A673 (cell line): Measurements from ENCODE around the gene HOXB1. TPM values are rescaled to one million over a fixed set of nuclear protein-coding genes. Genes with fewer than 3 reads are reported as not detected.

Source experiments
- BruUV-seq: library from RNA; stranded (reverse); fragments of 400-500 nt; replicated peaks from 2 replicates; lab custom pipeline; 2021; lab: Mats Ljungman, UMichigan
- CTCF ChIA-PET: fragments of 300-600 bp; sonication (Branson Sonifier 250); formaldehyde crosslinking; loops from one replicate; lab custom pipeline; 2022; ENCODE audit warnings: antibody characterized with exemption; lab: Charles Lee
- POLR2A ChIA-PET: fragments of 300-600 bp; sonication (Branson Sonifier 250); formaldehyde crosslinking; loops from one replicate; lab custom pipeline; 2022; ENCODE audit warnings: antibody characterized with exemption; ENCODE audit not compliant: low non-redundant PET; lab: Charles Lee
- DNase-seq: peaks from one replicate; pipeline ENCODE4 v3.0.0-alpha.2; 2015; ENCODE audit warnings: low spot score
- H3K27ac ChIP-seq: fragments of 200-600 bp; sonication (generic); 2 replicates; pipeline ENCODE4 v1.5.1; 2016; ENCODE audit warnings: mixed run types, low read depth, mild to moderate bottlenecking, mixed read lengths, antibody characterized with exemption, low read length; ENCODE audit not compliant: poor library complexity, severe bottlenecking
- H3K27me3 ChIP-seq: fragments of 200-600 bp; sonication (generic); replicated peaks from 2 replicates; pipeline ENCODE4 v1.6.1; 2017; ENCODE audit warnings: mixed run types, low read depth, mild to moderate bottlenecking, mixed read lengths, antibody characterized with exemption, low read length; ENCODE audit not compliant: insufficient read depth, poor library complexity
- H3K36me3 ChIP-seq: fragments of 200-600 bp; sonication (generic); 2 replicates; pipeline ENCODE4 v1.6.1; 2016; ENCODE audit warnings: mixed run types, mild to moderate bottlenecking, mixed read lengths, antibody characterized with exemption, low read length; ENCODE audit not compliant: insufficient read depth, poor library complexity, severe bottlenecking
- H3K4me1 ChIP-seq: fragments of 200-600 bp; sonication (generic); 2 replicates; pipeline ENCODE4 v1.6.1; 2017; ENCODE audit warnings: mixed run types, mild to moderate bottlenecking, mixed read lengths, antibody characterized with exemption, low read length; ENCODE audit not compliant: insufficient read depth, poor library complexity, severe bottlenecking
- H3K4me3 ChIP-seq: fragments of 200-600 bp; sonication (generic); 2 replicates; pipeline ENCODE4 v1.5.1; 2016; ENCODE audit warnings: low read depth, mixed run types, mild to moderate bottlenecking, mixed read lengths, low read length; ENCODE audit not compliant: poor library complexity, severe bottlenecking
- H3K9me3 ChIP-seq: fragments of 200-600 bp; sonication (generic); 2 replicates; pipeline ENCODE4 v1.6.1; 2016; ENCODE audit warnings: mixed run types, low read depth, mild to moderate bottlenecking, mixed read lengths, antibody characterized with exemption, low read length; ENCODE audit not compliant: poor library complexity, severe bottlenecking
- CTCF ChIP-seq: fragments of 300-800, 200-600 bp; sonication (generic); conservative IDR thresholded peaks from 2 replicates; pipeline ENCODE4 v1.5.1; 2017; ENCODE audit warnings: low read depth, mild to moderate bottlenecking, antibody characterized with exemption, low read length, moderate library complexity, mixed read lengths
- EZH2 ChIP-seq: fragments of 200-600 bp; sonication (generic); IDR thresholded peaks from 2 replicates; pipeline ENCODE4 v1.6.1; 2017; ENCODE audit warnings: borderline replicate concordance, low read depth, mild to moderate bottlenecking, mixed read lengths, antibody characterized with exemption, low read length; ENCODE audit not compliant: poor library complexity, severe bottlenecking
- intact Hi-C: fragments of 100-400 bp; cut with micrococcal nuclease; formaldehyde crosslinking; loops from one replicate; pipeline ENCODE4 v1.10.0; 2022; ENCODE audit not compliant: unreplicated experiment
- total RNA-seq: library from RNA; stranded (reverse); gene quantifications from 2 replicates; pipeline ENCODE4 v1.2.3, GENCODE V29; 2021

HOXB1 gene
- total RNA-seq, 1 experiment from 2014 or later = not detected

GRCh38 chr17:48552466-48553189 lies 21.8 kb upstream of the HOXB1 start:
- no peak for DNase-seq
- ChIA-PET POLR2A (no interaction called here), CTCF (no interaction called here)
- Histone ChIP-seq H3K4me1 (peaks cover 57% of the 10 kb centered on the region), H3K4me3 (no peak overlapping the region), H3K27ac (no peak overlapping the region), H3K9me3 (no peaks in the 10 kb centered on the region), H3K27me3 (no peaks in the 10 kb centered on the region), H3K36me3 (peaks cover 28% of the 10 kb centered on the region)
- TF ChIP-seq EZH2 (no peak), CTCF (no peak)
- no TSS peak for BruUV-seq
- intact Hi-C loops = no loop called here

GRCh38 chr17:48551596-48552465 lies 21.0 kb upstream of the HOXB1 start:
- POLR2A ChIA-PET = no interaction called here

GRCh38 chr17:48551214-48551555 lies 20.4 kb upstream of the HOXB1 start:
- Histone ChIP-seq H3K9me3 (no peaks in the 10 kb centered on the region), H3K27me3 (no peaks in the 10 kb centered on the region), H3K4me3 (no peak overlapping the region), H3K4me1 (peaks cover 55% of the 10 kb centered on the region), H3K27ac (no peak overlapping the region), H3K36me3 (peaks cover 28% of the 10 kb centered on the region)
- no peak for TF ChIP-seq EZH2
- TF ChIP-seq CTCF = no peak
- intact Hi-C loops = no loop called here
- BruUV-seq = no TSS peak
- ChIA-PET POLR2A (no interaction called here), CTCF (no interaction called here)
- DNase-seq = no peak

More at GRCh38 chr17:48551596-48552465, 21.0 kb upstream of the HOXB1 start:
- Histone ChIP-seq H3K27ac (peak overlapping the region; percentile 29), H3K4me1 (peaks cover 55% of the 10 kb centered on the region), H3K36me3 (peaks cover 28% of the 10 kb centered on the region), H3K27me3 (no peaks in the 10 kb centered on the region), H3K9me3 (no peaks in the 10 kb centered on the region), H3K4me3 (no peak overlapping the region)
- CTCF ChIA-PET = no interaction called here
- TF ChIP-seq CTCF = no peak
- no peak for TF ChIP-seq EZH2
- intact Hi-C loops = no loop called here
- DNase-seq = no peak
- no TSS peak for BruUV-seq
